HTERT RPE-1 (cell line): ENCODE data around the gene PARD3B.

ENCODE experiments used
- in situ Hi-C: fragments of 300-500 bp; cut with MboI; formaldehyde crosslinking; loops from 4 replicates; pipeline ENCODE4 v1.14.3; 2020; ENCODE audit warnings: low sequenced_read_pairs

The PARD3B gene

DNA sequence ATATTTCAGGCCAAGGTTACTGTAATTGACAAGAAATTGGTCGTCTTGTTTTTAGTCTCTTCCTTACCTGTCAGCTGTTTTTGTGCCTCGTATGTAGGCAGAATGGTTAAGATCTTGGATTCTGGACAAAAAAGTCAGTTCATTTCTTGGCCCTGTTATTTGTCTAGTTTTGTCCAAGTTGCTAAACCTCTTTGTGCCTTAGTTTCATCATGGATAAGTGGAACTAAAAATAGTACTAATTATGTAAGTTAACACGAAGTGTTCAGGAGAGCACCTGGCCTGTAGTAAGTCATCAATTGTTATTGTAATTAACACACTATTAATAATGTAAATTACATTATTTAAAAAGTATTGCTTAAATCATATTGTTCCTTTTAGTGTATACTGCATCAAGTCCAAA, 148.0 kb downstream of the PARD3B start:
- in situ Hi-C loops = no loop called here

GRCh38 chr2:204695506-204695905, 150.2 kb downstream of the PARD3B start:
- in situ Hi-C loops = no loop called here

DNA sequence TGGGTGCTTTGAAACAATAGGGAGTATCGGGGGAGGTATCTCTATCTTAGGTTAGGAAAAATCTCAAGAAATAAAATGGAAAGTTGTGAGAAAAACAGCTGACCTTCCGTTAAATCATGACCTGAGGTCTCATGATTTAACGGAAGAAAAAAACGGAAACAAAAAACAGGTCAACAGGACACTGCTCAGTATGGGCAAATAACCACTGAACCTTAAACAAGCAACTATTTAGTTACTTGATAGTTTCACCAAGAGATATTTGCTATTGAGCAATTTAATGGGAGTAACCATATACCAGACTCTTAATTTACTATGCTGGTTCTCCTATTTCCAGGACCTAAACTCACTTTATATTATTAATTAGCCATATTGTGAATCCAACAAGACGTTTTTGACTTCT, 150.8 kb downstream of the PARD3B start:
- in situ Hi-C loops = no loop called here

DNA sequence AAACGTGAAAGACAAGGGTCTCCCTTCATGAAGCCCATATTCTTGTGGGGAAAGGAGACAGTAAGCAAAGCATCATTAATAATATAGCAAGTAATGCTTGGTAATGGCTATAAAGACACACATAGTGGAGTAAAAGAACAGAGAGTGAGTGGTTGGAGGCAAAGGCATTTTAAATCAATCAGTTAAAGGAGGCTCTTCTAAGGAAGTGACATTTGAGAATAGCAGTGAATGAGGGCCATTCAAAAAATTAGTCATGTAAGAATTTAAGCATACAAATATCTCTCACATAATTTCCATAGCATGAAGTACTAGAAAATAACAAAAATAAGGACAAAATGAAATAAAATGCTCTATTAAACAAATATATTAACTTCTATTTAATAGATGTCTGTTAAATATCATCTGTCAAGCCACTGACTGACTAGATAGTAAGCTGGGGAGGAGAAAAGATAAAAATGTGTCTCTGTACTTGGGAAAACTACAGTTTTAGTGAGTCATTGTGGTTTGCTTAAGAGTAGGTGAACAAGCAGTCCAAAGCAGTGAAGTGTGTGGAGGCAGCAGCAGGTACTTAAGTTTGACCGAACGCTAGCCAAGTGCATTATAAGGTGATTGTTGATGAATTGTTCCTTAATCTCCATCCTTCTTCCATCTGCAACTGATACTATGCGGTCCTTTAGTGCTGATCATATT, 160.1 kb downstream of the PARD3B start:
- in situ Hi-C loops = no loop called here

- in situ Hi-C loops = no loop called here
These were observed 161.7 kb downstream of the PARD3B start for GRCh38 chr2:204706939-204707338.

DNA sequence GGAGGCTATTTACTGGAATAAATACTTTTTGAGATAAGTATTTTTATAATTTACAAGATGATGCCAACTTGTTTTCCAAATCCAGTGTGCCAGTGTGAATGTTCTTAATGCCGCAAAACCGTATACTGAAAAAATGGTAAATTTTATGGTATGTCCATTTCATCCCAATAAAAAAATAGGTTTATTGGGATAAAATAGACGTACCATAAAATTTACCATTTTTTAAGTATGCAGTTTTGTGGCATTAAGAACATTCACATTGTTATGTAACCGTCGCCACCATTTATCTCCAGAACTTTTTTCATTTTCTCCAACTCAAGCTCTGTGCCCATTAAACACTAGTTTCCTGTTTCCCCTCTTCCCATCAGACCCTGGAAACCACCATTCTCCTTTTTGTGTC, 167.9 kb downstream of the PARD3B start:
- in situ Hi-C loops = no loop called here

DNA sequence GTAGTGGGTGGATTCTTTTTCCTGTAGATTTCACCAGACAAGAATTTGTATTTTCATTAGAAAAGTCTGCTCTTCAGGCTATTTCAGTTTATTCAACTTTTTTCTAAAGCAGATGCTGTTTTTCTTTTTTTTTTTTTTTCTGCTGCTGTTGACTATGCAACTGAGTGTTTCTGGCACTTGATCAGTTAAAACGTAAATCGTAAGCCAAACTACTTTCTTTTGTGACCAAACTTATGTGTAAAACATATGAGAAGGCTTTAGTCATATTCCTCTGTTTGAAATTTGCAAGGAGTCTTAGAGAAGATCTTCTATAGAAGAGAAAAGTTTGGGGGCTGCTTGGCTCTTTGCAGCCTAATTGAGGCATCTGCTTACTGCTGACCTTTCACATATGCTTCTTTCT, 170.1 kb downstream of the PARD3B start:
- in situ Hi-C loops = no loop called here

- in situ Hi-C loops = no loop called here
These were observed 172.3 kb downstream of the PARD3B start for GRCh38 chr2:204717591-204717990.

DNA sequence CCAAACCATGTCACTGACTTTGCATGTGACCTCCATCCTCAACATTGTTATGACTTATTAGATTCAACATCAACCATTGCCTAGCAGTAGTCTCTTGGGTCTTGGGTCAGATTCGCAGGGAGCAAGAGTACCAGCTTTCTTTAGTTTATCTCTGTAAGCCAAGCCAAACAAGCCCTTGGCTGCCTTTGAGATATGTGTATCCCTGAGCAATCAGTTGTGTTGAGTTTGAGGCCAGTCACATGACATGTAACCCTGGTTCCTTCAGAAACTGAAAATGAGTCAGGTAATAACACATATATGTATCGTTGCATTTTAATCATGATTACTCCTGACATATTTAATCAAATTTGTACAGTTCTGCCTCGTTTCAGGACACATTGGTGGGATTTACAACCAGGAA, 173.3 kb downstream of the PARD3B start:
- in situ Hi-C loops = no loop called here

DNA sequence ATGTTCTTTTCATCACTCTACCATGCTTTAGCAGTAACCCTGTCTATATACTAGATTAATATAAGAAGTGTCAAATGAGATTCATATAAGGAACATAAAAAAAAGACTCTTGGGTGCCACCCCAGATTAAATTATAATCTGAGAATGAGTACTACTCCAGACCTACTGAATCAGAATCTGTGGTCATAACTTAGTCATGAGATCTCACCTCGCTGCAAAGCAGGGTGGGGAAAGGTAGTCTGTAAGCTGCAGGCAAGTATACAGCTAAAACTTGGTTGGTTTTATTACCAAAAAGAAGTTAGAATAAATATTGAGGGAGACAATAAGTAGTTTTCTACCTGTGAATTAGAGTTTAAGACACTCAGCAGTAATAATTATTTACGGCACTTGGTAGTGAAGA, 175.6 kb downstream of the PARD3B start:
- in situ Hi-C loops = no loop called here

DNA sequence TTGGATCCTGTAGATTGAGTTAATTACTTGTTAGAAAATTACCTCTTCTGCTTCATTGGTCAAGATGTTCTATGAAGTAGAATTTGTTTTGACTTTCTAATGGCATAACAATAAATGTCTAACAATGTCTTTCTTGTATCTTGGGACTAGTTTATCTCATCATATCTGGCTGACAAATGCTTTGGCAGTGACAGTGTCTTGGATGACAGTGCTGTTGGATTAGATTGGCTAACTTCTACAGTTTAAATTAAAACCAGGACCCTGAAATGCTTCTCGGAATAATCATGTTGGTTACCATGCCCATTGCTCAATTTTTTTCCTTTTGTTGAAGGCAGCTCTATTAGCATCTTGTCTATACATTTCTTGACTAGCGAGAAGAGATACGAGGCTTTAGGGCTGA, 176.9 kb downstream of the PARD3B start:
- in situ Hi-C loops = no loop called here

DNA sequence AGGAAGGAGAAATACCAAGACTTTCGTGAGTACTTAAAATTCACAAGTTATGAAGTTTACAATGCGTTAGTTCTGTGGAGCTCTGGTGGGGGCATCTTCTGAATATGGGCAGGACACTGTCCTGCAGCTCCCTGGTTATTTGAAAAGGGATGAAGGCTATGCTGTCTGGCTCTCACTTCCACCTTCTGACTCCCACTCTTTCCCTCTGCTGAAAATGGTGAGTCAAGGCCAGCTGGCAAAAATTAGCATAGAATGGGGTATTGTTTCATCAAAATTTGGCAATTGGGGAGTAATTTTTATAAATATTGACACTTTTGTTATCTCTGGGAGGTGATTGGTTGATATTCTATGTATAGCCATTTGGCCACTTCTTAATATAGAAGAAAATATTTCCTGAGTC, 177.4 kb downstream of the PARD3B start:
- in situ Hi-C loops = no loop called here

- in situ Hi-C loops = no loop called here
These were observed 180.6 kb downstream of the PARD3B start for GRCh38 chr2:204725693-204726360.

GRCh38 chr2:204726831-204727230, 181.6 kb downstream of the PARD3B start:
- in situ Hi-C loops = no loop called here

GRCh38 chr2:204727368-204727767, 182.1 kb downstream of the PARD3B start:
- in situ Hi-C loops = no loop called here

- in situ Hi-C loops = no loop called here
These were observed 185.3 kb downstream of the PARD3B start for GRCh38 chr2:204730603-204731002.

DNA sequence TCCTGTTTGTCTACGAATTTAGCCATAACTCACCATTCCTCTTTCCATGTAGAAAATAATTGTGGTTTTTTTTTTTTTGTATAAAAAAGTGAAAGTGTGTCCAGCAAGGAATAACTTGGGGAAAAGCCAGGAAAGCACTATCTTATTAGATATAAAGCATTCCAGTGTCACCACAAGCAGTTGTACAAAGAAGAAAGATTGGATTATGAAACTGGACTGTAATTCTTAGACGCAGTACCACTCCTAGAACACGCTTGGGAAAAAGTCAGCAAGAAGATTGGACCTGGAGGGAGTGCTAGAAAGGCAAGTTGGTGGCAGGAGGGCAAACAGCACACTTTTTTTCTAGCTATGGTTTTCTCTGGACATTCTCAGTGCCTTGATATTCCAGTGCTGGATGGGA, 186.7 kb downstream of the PARD3B start:
- in situ Hi-C loops = no loop called here

DNA sequence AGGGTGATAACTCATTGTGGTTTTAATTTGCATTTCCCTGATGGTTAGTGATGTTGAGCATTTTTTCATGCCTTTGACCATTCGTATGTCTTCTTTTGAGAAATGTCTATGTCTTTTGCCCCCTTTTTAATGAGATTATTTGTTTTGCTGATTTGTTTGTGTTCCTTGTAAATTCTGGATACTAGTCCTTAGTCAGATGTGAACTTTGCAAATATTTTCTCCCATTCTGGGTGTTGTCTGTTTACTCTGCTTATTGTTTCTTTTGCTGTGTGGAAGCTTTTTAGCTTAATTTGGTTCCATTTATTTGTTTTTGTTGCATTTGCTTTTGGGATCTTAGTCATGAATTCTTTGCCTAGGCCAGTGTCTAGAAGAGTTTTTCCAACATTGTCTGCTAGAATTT, 192.0 kb downstream of the PARD3B start:
- in situ Hi-C loops = no loop called here

DNA sequence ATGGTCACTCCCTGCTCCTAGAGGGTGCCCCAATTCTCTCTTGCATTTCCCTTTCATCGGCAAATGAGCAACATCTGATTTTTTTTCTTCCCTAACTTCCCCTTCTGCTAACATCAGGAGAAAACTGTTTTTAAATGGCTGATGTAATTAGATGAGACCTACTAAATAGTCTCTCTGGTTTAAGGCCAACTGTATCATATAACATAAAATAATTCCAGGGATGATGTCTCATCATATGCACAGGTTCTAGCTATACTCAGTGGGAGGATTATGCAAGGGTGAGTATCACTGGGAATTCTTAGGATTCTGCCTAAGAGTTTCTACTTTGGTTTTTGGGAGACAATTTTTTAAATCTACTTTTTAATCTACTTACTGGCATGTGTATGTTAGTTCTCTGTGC, 193.4 kb downstream of the PARD3B start:
- in situ Hi-C loops = no loop called here

GRCh38 chr2:204743393-204743960, 198.2 kb downstream of the PARD3B start:
- in situ Hi-C loops = no loop called here

GRCh38 chr2:204744506-204744905, 199.2 kb downstream of the PARD3B start:
- in situ Hi-C loops = no loop called here

DNA sequence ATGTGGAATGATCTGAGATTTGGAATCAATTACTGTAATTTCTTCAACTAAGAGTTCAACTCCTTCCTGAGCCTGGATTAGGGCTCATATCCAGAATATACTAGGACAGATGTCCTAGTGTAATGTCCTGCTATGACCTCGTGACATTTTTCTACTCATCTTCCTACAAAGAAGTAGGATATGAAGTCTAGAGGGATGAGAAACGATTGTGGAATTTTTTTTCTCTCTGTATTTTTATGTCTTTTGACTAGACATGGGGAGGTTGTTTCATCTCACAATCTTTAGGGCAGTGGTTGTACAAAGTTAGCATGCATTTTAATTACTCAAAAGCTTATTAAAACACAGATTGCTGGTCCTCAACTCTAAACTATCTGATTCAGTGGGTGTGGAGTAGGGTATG, 203.0 kb downstream of the PARD3B start:
- in situ Hi-C loops = no loop called here
